Right renal pelvis (tissue), 4 donors: ENCODE data around the gene COX14. TPM values are rescaled to one million over a fixed set of nuclear protein-coding genes. Genes with fewer than 3 reads are reported as not detected.
"Not testable (repeated sequence)": the region's sequence is repeated elsewhere in the genome, so short reads cannot be mapped to it uniquely, and the experiment has no call there.

Source experiments
- DNase-seq, 4 donors: peaks; one replicate each; pipeline ENCODE4 v3.0.0-alpha.2; 2013; ENCODE audit warnings: low read depth in 4 of 4, low spot score in 3 of 4, missing footprints in 1 of 4
- polyA plus RNA-seq, 4 donors: library from polyadenylated mRNA; unstranded; fragments of 120-200 nt; gene quantifications; one replicate each; pipeline ENCODE4 v1.2.1, GENCODE V29; 2013; ENCODE audit not compliant: insufficient read length in 4 of 4

The COX14 gene
- polyA plus RNA-seq, 4 donors = 50.6 to 62.1 (median 52.5) TPM

GRCh38 chr12:50107416-50108268, 4.4 kb upstream of the COX14 start:
- DNase-seq = no peak

GRCh38 chr12:50109319-50109718, 2.7 kb upstream of the COX14 start:
- no peak for DNase-seq

GRCh38 chr12:50110127-50110761, 1.8 kb upstream of the COX14 start:
- no peak for DNase-seq

- DNase-seq = peak in 3 of 4 donors; percentile 43 to 74 (median 73)
Measured at GRCh38 chr12:50110762-50111351, 1.2 kb upstream of the COX14 start.

GRCh38 chr12:50111395-50111692, 692 bp upstream of the COX14 start:
- no peak for DNase-seq

- no peak for DNase-seq
Measured at GRCh38 chr12:50112456-50113218, 601 bp downstream of the COX14 start.

- no peak for DNase-seq
Measured at GRCh38 chr12:50117057-50117622, 5.1 kb downstream of the COX14 start.

GRCh38 chr12:50119387-50119786, 7.4 kb downstream of the COX14 start:
- DNase-seq = no peak

GRCh38 chr12:50120521-50120920, 8.5 kb downstream of the COX14 start:
- no peak for DNase-seq

- DNase-seq = no peak
Measured at GRCh38 chr12:50120953-50121352, 8.9 kb downstream of the COX14 start.

GRCh38 chr12:50121641-50122040, 9.6 kb downstream of the COX14 start:
- no peak for DNase-seq

GRCh38 chr12:50123203-50123602, 11.2 kb downstream of the COX14 start:
- no peak for DNase-seq

- no peak for DNase-seq
Measured at GRCh38 chr12:50127546-50127945, 15.5 kb downstream of the COX14 start.

- no peak for DNase-seq
Measured at GRCh38 chr12:50129290-50129689, 17.3 kb downstream of the COX14 start.

- no peak for DNase-seq
Measured at GRCh38 chr12:50132505-50133135, 20.6 kb downstream of the COX14 start.

- no peak for DNase-seq
Measured at GRCh38 chr12:50142993-50143392, 31.0 kb downstream of the COX14 start.

- no peak for DNase-seq
Measured at GRCh38 chr12:50145439-50145838, 33.4 kb downstream of the COX14 start.

- no peak for DNase-seq
Measured at GRCh38 chr12:50147281-50147680, 35.2 kb downstream of the COX14 start.

GRCh38 chr12:50148011-50148410, 36.0 kb downstream of the COX14 start:
- DNase-seq = not testable (repeated sequence)

- no peak for DNase-seq
Measured at GRCh38 chr12:50149311-50149710, 37.3 kb downstream of the COX14 start.
